RWPE2 (cell line): Measurements from ENCODE around the gene CFAP77.

ENCODE experiments used
- ATAC-seq: fragments of 200-7000 bp; cut with Tn5 transposase; 3 replicates; pipeline ENCODE4 v1.9.1; 2021; ENCODE audit warnings: low read depth
- DNase-seq: peaks from one replicate; pipeline ENCODE4 v3.0.0-alpha.2; 2020; ENCODE audit warnings: low spot score
- H3K27ac ChIP-seq: fragments of 450-650 bp; 2 replicates; pipeline ENCODE4 v1.5.1; 2017; ENCODE audit warnings: mild to moderate bottlenecking; ENCODE audit not compliant: poor library complexity, severe bottlenecking
- H3K27me3 ChIP-seq: fragments of 250-450 bp; sonication (Bioruptor Pico); 2 replicates; pipeline ENCODE4 v1.5.1; 2021; ENCODE audit warnings: mild to moderate bottlenecking, moderate library complexity; ENCODE audit not compliant: insufficient read depth, poor library complexity, severe bottlenecking
- H3K36me3 ChIP-seq: fragments of 250-450 bp; sonication (Bioruptor Pico); 2 replicates; pipeline ENCODE4 v1.5.1; 2020; ENCODE audit warnings: low read depth, mild to moderate bottlenecking, moderate library complexity
- H3K4me1 ChIP-seq: fragments of 250-450 bp; sonication (Bioruptor Pico); 2 replicates; pipeline ENCODE4 v1.5.1; 2021; ENCODE audit warnings: mild to moderate bottlenecking, moderate library complexity; ENCODE audit not compliant: insufficient read depth, poor library complexity, severe bottlenecking
- H3K4me3 ChIP-seq: fragments of 250-450 bp; sonication (Bioruptor Pico); 2 replicates; pipeline ENCODE4 v1.5.1; 2021; ENCODE audit warnings: mild to moderate bottlenecking, moderate library complexity; ENCODE audit not compliant: severe bottlenecking
- H3K9me3 ChIP-seq: fragments of 250-450 bp; sonication (Bioruptor Pico); 2 replicates; pipeline ENCODE4 v1.5.1; 2021; ENCODE audit warnings: mild to moderate bottlenecking, moderate library complexity; ENCODE audit not compliant: severe bottlenecking
- TF ChIP-seq, protein P1 (sequence below): fragments of 450-650 bp; IDR thresholded peaks from one replicate; pipeline ENCODE4 v1.5.1; 2017; ENCODE audit warnings: mild to moderate bottlenecking, moderate library complexity; ENCODE audit not compliant: poor library complexity, severe bottlenecking

The CFAP77 gene

DNA sequence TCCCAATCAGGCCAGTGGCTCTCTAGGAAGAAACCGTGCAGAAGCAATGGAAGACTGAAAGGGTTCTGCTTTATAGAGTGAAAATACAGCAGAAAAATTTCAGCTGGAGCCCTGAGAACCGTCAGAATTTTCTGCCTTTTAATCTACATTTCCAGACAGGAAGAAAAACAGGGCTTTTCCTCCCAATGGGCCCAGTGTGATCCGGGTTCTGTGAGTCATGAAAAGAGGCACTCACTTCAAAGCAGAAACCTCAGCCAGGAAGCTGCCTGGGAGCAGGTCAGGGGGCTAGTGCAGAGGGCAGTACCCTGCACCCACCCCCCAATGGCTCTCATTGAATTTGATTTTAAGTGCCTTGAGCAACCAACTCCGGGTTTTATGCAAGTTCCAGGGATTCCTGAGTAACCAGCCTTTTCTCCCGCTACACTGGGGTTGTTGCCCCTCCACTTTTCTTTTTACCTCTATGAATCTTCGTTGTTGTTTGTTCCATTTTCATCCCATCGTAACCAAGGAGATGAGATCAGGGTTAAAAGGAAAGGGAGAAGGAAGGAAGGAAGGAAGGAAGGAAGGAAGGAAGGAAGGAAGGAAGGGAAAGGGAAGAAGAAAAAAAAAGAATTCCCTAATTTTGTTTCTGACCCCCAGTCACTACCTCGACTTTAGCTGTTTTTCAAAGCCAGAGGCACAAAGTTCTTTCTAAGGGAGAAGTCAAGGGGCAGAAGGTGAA is 173.7 kb downstream of the CFAP77 start:
- no peaks in the 10 kb centered on the region for H3K9me3 ChIP-seq
- no peaks in the 10 kb centered on the region for H3K36me3 ChIP-seq
- no peak overlapping the region for H3K27ac ChIP-seq
- TF ChIP-seq, protein P1, sequence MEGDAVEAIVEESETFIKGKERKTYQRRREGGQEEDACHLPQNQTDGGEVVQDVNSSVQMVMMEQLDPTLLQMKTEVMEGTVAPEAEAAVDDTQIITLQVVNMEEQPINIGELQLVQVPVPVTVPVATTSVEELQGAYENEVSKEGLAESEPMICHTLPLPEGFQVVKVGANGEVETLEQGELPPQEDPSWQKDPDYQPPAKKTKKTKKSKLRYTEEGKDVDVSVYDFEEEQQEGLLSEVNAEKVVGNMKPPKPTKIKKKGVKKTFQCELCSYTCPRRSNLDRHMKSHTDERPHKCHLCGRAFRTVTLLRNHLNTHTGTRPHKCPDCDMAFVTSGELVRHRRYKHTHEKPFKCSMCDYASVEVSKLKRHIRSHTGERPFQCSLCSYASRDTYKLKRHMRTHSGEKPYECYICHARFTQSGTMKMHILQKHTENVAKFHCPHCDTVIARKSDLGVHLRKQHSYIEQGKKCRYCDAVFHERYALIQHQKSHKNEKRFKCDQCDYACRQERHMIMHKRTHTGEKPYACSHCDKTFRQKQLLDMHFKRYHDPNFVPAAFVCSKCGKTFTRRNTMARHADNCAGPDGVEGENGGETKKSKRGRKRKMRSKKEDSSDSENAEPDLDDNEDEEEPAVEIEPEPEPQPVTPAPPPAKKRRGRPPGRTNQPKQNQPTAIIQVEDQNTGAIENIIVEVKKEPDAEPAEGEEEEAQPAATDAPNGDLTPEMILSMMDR: no peak
- H3K4me3 ChIP-seq: no peak overlapping the region
- H3K27me3 ChIP-seq: peaks cover 97% of the 10 kb centered on the region
- no peak for DNase-seq
- no peak for ATAC-seq
- no peaks in the 10 kb centered on the region for H3K4me1 ChIP-seq

DNA sequence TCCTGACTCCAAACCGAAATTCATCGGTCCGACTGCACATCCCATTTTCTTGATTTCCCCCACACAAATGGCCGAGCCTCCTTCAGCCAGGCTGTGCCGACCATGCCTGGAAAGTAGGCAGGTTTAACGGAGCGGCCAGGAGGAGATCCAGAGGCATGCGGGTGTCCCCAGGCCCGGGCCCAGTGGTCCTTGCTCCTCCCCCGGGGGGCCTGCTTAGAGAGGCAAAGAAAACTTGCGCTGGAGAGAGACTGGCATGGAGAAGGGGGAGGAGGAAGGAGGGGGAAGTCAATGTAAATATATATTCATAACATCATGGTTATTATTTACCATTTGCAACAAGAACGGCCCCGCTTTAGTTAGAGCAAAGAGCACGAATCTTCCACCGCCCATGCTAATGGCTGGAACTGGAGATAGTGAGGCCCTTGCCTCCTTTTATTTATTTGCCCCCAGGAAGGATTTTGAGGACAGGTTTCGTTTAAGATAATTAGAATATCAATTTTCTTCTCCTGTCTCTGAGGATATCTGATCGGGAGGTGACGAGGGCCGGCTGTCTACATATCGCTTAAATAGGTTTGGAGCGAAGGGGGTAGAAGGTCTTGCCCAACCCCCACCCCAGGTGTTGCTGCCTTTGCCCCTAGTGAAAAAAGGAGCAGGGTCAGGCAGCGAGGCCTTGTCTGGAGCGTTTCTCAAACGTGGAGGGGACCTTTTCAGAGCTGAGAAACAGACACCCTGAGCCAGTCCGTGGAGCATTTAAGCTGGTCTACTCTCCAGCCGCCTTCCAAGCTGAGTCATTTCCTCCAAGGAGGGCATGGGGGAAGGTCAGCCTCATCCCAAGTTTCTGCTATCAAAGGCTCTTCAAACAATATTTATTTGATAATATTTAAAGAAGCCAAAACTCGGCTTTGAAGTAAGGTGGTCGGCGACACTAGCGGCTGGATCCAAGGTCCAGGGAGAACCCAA is 174.9 kb downstream of the CFAP77 start:
- DNase-seq (no peak), ATAC-seq (peak; percentile 30; the same call in 1 of the 3 replicates)
- H3K36me3 ChIP-seq: no peaks in the 10 kb centered on the region
- no peaks in the 10 kb centered on the region for H3K9me3 ChIP-seq
- peaks cover 97% of the 10 kb centered on the region for H3K27me3 ChIP-seq
- no peak overlapping the region for H3K27ac ChIP-seq
- H3K4me1 ChIP-seq: no peaks in the 10 kb centered on the region
- TF ChIP-seq, protein P1: no peak
- H3K4me3 ChIP-seq: no peak overlapping the region

GRCh38 chr9:132585954-132586829 is 176.2 kb downstream of the CFAP77 start:
- Histone ChIP-seq H3K36me3 (no peaks in the 10 kb centered on the region), H3K9me3 (no peaks in the 10 kb centered on the region), H3K27ac (no peak overlapping the region), H3K27me3 (peaks cover 95% of the 10 kb centered on the region), H3K4me1 (no peaks in the 10 kb centered on the region), H3K4me3 (no peak overlapping the region)
- ATAC-seq (no peak), DNase-seq (no peak)
- TF ChIP-seq, protein P1: no peak

- no peak overlapping the region for H3K27ac ChIP-seq
- no peaks in the 10 kb centered on the region for H3K4me1 ChIP-seq
- no peaks in the 10 kb centered on the region for H3K9me3 ChIP-seq
- no peak overlapping the region for H3K4me3 ChIP-seq
- no peaks in the 10 kb centered on the region for H3K36me3 ChIP-seq
- no peak for DNase-seq
- TF ChIP-seq, protein P1: no peak
- no peak for ATAC-seq
- H3K27me3 ChIP-seq: peaks cover 94% of the 10 kb centered on the region
These were observed 177.0 kb downstream of the CFAP77 start for GRCh38 chr9:132586830-132587591.
